K562 (cell line): ENCODE measurements around the gene PPP2R2D. TPM values are rescaled to one million over a fixed set of nuclear protein-coding genes. Genes with fewer than 3 reads are reported as not detected.

Experiments used
- ADNP ChIP-seq: fragments of 200-800 bp; sonication (Bioruptor generic); IDR thresholded peaks from 2 replicates; pipeline ENCODE4 v1.6.1; 2016; ENCODE audit warnings: missing genetic modification characterization, missing compliant biosample characterization
- C11orf30 ChIP-seq: fragments of 450-650 bp; IDR thresholded peaks from 2 replicates; pipeline ENCODE4 v1.6.1; 2016; ENCODE audit warnings: low read depth, mild to moderate bottlenecking
- CHD2 ChIP-seq: IDR thresholded peaks from 2 replicates; pipeline ENCODE4 v1.6.1; 2011; ENCODE audit warnings: low read depth, low read length
- DEAF1 ChIP-seq: fragments of 450-650 bp; formaldehyde crosslinking; IDR thresholded peaks from 2 replicates; pipeline ENCODE4 v1.4.0; 2020; ENCODE audit warnings: mild to moderate bottlenecking, moderate library complexity
- MYBL2 ChIP-seq, 2 experiments: fragments of 450-650 bp in 1 of 2; sonication (generic) in 1 of 2; formaldehyde crosslinking in 1 of 2; IDR thresholded peaks; 2 replicates each; pipeline versions ENCODE4 v1.6.1 to v1.8.1; 2017 to 2022; ENCODE audit warnings: borderline replicate concordance in 1 of 2, inconsistent platforms in 1 of 2, low read depth in 1 of 2, mild to moderate bottlenecking in 1 of 2, missing genetic modification reagents in 1 of 2, moderate library complexity in 1 of 2
- PHB2 ChIP-seq: fragments of 450-650 bp; IDR thresholded peaks from 2 replicates; pipeline ENCODE4 v1.6.1; 2017; ENCODE audit warnings: low read depth
- WHSC1 ChIP-seq: IDR thresholded peaks from one replicate; pipeline ENCODE4 v1.6.1; 2012; ENCODE audit warnings: low read length, control low read depth, inconsistent platforms
- ZBTB1 ChIP-seq: sonication (generic); formaldehyde crosslinking; IDR thresholded peaks from 2 replicates; pipeline ENCODE4 v1.8.1; 2023; ENCODE audit warnings: missing genetic modification reagents, low read depth, mild to moderate bottlenecking, borderline replicate concordance
- ZNF282 ChIP-seq: sonication (generic); formaldehyde crosslinking; IDR thresholded peaks from 2 replicates; pipeline ENCODE4 v1.8.1; 2023; ENCODE audit warnings: missing genetic modification reagents
- ZNF551 ChIP-seq: fragments of 250-450 bp; sonication (Bioruptor Pico); IDR thresholded peaks from 2 replicates; pipeline ENCODE4 v1.5.0; 2021; ENCODE audit warnings: mild to moderate bottlenecking, moderate library complexity
- ZNF75A ChIP-seq: fragments of 450-650 bp; formaldehyde crosslinking; IDR thresholded peaks from 2 replicates; pipeline ENCODE4 v1.4.0; 2020; ENCODE audit warnings: mild to moderate bottlenecking
- ZNF766 ChIP-seq: fragments of 200-800 bp; sonication (Bioruptor generic); conservative IDR thresholded peaks from 2 replicates; pipeline ENCODE4 v1.6.1; 2016; ENCODE audit warnings: missing genetic modification characterization, missing compliant biosample characterization
- polyA plus RNA-seq, 8 experiments: library from polyadenylated mRNA; depleted of rRNA in 4 of 8; stranded (reverse) in 5 of 8; unstranded in 3 of 8; fragments of >200 nt; fragmentation: Nextera tagmentation in 2 of 8; fragmentation: Illumina TruSeq in 1 of 8; extraction: Ambion mirVana in 2 of 8; extraction: Trizol in 1 of 8; gene quantifications; 2 replicates each; pipeline versions ENCODE4 v1.2.1 to v1.2.3, GENCODE V29; 2011 to 2014; ENCODE audit warnings: inconsistent platforms in 1 of 8, missing spikeins in 1 of 8
- total RNA-seq, 7 experiments: library from RNA; depleted of rRNA in 6 of 7; stranded (reverse); fragments of >200 nt in 6 of 7; fragmentation: Illumina TruSeq in 2 of 7; extraction: Trizol in 2 of 7; gene quantifications; 2 replicates each; pipeline versions ENCODE4 v1.2.1 to v1.2.3, GENCODE V29; 2011 to 2021; ENCODE audit warnings: low replicate concordance in 1 of 7
- TF ChIP-seq, protein P1 (sequence below): IDR thresholded peaks from 2 replicates; pipeline ENCODE4 v1.6.1; 2011; ENCODE audit warnings: borderline replicate concordance, low read depth, mild to moderate bottlenecking, moderate library complexity, low read length; ENCODE audit not compliant: insufficient read depth, poor library complexity, severe bottlenecking
- TF ChIP-seq, protein P2 (sequence below): fragments of 450-650 bp; formaldehyde crosslinking; IDR thresholded peaks from 2 replicates; pipeline ENCODE4 v1.4.0; 2020; ENCODE audit warnings: mild to moderate bottlenecking
- TF ChIP-seq, protein P3 (sequence below), 2 experiments: fragments of 450-650 bp; conservative IDR thresholded peaks; 2 replicates each; pipeline ENCODE4 v1.6.1; 2017; ENCODE audit warnings: mild to moderate bottlenecking in 2 of 2, moderate library complexity in 2 of 2
- TF ChIP-seq, protein P4 (sequence below): fragments of 450-650 bp; formaldehyde crosslinking; conservative IDR thresholded peaks from 2 replicates; pipeline ENCODE4 v1.4.0; 2022; ENCODE audit warnings: mild to moderate bottlenecking, missing genetic modification characterization
- TF ChIP-seq, protein P5 (sequence below): fragments of 250-450 bp; sonication (Bioruptor Pico); IDR thresholded peaks from 2 replicates; pipeline ENCODE4 v1.5.0; 2022; ENCODE audit warnings: mild to moderate bottlenecking

Gene PPP2R2D
- total and polyA plus RNA-seq, 9 of the 15 experiments (the other 6 are each of a cell fraction or from before 2014, with no cell fraction given), result 1.9 to 37.0 (median 26.8) TPM

DNA sequence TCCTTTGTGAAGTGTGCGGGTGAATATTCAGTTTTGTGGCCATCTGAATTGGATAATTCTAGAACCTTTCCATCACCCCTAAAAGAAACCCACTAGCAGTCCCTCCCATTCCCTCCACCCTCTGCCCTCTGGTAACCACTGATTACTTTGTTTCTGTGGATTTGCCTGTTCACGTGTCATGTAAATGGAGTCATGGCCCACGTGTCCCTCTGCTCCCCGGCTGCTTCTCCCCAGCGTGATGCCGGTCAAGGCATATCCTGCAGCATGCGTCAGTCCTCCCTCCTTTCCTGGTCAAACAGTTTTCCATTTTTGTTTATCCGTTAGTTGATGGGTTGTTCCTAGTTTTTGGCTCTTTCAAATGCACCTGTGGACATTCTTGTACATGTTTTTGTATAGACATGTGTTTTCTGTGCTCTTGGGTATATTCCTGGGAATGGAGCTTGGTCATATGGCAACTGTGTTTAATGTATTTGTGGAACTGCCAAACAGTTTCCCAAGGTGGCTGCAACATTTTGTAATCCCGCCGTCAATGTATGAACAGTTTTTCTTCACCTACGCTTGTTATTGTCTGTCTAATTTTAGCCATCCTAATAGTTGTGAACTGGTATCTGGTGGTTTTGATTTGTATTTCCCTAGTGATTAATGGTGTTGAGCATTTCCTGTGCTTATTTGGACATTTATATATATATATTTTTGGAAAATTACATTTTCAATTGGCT is 22.4 kb downstream of the PPP2R2D start (continued):
- TF ChIP-seq, protein P1, sequence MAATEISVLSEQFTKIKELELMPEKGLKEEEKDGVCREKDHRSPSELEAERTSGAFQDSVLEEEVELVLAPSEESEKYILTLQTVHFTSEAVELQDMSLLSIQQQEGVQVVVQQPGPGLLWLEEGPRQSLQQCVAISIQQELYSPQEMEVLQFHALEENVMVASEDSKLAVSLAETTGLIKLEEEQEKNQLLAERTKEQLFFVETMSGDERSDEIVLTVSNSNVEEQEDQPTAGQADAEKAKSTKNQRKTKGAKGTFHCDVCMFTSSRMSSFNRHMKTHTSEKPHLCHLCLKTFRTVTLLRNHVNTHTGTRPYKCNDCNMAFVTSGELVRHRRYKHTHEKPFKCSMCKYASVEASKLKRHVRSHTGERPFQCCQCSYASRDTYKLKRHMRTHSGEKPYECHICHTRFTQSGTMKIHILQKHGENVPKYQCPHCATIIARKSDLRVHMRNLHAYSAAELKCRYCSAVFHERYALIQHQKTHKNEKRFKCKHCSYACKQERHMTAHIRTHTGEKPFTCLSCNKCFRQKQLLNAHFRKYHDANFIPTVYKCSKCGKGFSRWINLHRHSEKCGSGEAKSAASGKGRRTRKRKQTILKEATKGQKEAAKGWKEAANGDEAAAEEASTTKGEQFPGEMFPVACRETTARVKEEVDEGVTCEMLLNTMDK, result no peak
- no peak for TF ChIP-seq CHD2
- TF ChIP-seq ZNF766, result no peak
- TF ChIP-seq ZNF75A, result no peak
- TF ChIP-seq, protein P2, sequence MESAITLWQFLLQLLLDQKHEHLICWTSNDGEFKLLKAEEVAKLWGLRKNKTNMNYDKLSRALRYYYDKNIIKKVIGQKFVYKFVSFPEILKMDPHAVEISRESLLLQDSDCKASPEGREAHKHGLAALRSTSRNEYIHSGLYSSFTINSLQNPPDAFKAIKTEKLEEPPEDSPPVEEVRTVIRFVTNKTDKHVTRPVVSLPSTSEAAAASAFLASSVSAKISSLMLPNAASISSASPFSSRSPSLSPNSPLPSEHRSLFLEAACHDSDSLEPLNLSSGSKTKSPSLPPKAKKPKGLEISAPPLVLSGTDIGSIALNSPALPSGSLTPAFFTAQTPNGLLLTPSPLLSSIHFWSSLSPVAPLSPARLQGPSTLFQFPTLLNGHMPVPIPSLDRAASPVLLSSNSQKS, result no peak
- no peak for TF ChIP-seq WHSC1
- no peak for TF ChIP-seq ZNF282 (CRISPR knock-in tag)
- TF ChIP-seq PHB2, result no peak
- TF ChIP-seq, protein P3, sequence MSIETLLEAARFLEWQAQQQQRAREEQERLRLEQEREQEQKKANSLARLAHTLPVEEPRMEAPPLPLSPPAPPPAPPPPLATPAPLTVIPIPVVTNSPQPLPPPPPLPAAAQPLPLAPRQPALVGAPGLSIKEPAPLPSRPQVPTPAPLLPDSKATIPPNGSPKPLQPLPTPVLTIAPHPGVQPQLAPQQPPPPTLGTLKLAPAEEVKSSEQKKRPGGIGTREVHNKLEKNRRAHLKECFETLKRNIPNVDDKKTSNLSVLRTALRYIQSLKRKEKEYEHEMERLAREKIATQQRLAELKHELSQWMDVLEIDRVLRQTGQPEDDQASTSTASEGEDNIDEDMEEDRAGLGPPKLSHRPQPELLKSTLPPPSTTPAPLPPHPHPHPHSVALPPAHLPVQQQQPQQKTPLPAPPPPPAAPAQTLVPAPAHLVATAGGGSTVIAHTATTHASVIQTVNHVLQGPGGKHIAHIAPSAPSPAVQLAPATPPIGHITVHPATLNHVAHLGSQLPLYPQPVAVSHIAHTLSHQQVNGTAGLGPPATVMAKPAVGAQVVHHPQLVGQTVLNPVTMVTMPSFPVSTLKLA (conservative IDR thresholded peaks at IDR 0.05), result peak; percentile 52 to 58; a peak in 1 of 4 replicates
- TF ChIP-seq, protein P4, sequence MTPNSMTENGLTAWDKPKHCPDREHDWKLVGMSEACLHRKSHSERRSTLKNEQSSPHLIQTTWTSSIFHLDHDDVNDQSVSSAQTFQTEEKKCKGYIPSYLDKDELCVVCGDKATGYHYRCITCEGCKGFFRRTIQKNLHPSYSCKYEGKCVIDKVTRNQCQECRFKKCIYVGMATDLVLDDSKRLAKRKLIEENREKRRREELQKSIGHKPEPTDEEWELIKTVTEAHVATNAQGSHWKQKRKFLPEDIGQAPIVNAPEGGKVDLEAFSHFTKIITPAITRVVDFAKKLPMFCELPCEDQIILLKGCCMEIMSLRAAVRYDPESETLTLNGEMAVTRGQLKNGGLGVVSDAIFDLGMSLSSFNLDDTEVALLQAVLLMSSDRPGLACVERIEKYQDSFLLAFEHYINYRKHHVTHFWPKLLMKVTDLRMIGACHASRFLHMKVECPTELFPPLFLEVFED (CRISPR knock-in tag), result no peak
- TF ChIP-seq ADNP (tag), result no peak
- TF ChIP-seq MYBL2 (IDR thresholded peaks at IDR 0.05; ENCODE audit: low read depth), result no peak
- TF ChIP-seq MYBL2 (CRISPR knock-in tag; IDR thresholded peaks at IDR 0.05; ENCODE audit: borderline replicate concordance), result no peak
- TF ChIP-seq ZNF551, result no peak
- TF ChIP-seq C11orf30, result no peak
- TF ChIP-seq DEAF1, result no peak
- TF ChIP-seq, protein P5, sequence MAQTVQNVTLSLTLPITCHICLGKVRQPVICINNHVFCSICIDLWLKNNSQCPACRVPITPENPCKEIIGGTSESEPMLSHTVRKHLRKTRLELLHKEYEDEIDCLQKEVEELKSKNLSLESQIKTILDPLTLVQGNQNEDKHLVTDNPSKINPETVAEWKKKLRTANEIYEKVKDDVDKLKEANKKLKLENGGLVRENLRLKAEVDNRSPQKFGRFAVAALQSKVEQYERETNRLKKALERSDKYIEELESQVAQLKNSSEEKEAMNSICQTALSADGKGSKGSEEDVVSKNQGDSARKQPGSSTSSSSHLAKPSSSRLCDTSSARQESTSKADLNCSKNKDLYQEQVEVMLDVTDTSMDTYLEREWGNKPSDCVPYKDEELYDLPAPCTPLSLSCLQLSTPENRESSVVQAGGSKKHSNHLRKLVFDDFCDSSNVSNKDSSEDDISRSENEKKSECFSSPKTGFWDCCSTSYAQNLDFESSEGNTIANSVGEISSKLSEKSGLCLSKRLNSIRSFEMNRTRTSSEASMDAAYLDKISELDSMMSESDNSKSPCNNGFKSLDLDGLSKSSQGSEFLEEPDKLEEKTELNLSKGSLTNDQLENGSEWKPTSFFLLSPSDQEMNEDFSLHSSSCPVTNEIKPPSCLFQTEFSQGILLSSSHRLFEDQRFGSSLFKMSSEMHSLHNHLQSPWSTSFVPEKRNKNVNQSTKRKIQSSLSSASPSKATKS (CRISPR knock-in tag), result no peak
- no peak for TF ChIP-seq ZBTB1 (CRISPR knock-in tag)
